Keratinocyte (primary cell): ENCODE measurements around the gene NIN.
"Not testable (repeated sequence)": the region's sequence is repeated elsewhere in the genome, so short reads cannot be mapped to it uniquely, and the experiment has no call there.

ENCODE experiments used
- CTCF ChIP-seq, 3 experiments: IDR thresholded peaks in 1 of 3; conservative IDR thresholded peaks in 1 of 3; optimal IDR thresholded peaks in 1 of 3; 2 replicates in 2 of 3; 3 replicates in 1 of 3; pipeline versions ENCODE3 to v1.5.1; 2011; ENCODE audit warnings: low read length in 3 of 3, mild to moderate bottlenecking in 3 of 3, moderate library complexity in 2 of 3, control low read depth in 1 of 3, inconsistent platforms in 1 of 3; ENCODE audit not compliant: insufficient read depth in 2 of 3; ENCODE audit errors: extremely low read depth in 1 of 3
- EZH2 ChIP-seq: IDR thresholded peaks from one replicate; pipeline ENCODE4 v1.6.1; 2012; ENCODE audit warnings: inconsistent platforms, mild to moderate bottlenecking, low read length, moderate library complexity

DNA sequence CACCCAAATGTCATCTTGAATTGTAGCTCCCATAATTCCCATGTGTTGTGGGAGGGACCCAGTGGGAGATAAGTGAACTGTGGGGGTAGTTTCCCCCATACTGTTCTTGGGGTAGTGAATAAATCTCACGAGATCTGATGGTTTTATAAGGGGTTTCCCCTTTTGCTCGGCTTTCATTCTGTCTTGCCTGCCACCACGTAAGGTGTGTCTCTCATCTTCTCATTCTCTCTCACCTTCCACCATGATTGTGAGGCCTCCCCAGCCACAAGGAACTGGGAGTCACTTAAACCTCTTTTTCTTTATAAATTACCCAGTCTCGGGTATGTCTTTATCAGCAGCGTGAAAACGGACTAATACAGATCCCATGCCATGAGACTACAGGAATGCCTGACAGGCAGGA is 11.7 kb downstream of the NIN start:
- not testable (repeated sequence) for TF ChIP-seq CTCF (optimal IDR thresholded peaks at IDR 0.05 in 1 of 3, IDR thresholded peaks at IDR 0.05 in 1 of 3, conservative IDR thresholded peaks at IDR 0.05 in 1 of 3; ENCODE audit: extremely low read depth in 1 of 3, insufficient read depth in 2 of 3, low read length in 3 of 3); EZH2
